ENCODE data around the gene ARHGAP4. TPM values are rescaled to one million over a fixed set of nuclear protein-coding genes. Genes with fewer than 3 reads are reported as not detected.

The ARHGAP4 gene
- total and polyA plus RNA-seq, 2 experiments from 2014 or later, result 6.2 to 6.4 TPM

GRCh38 chrX:153861151-153861550 is 64.9 kb downstream of the ARHGAP4 start:
- Histone ChIP-seq H3K79me2 (no peaks in the 10 kb centered on the region), H3K36me3 (replicated peaks; ENCODE audit: insufficient read depth, low read depth) (no peaks in the 10 kb centered on the region), H3K27me3 (no peaks in the 10 kb centered on the region), H3K4me1 (ENCODE audit: insufficient read depth) (no peaks in the 10 kb centered on the region), H3K27ac (no peak overlapping the region), H2AFZ (no peak overlapping the region), H3K9me2 (replicated peaks; ENCODE audit: insufficient read depth) (no peaks in the 10 kb centered on the region), H3K9me3 (ENCODE audit: low read depth) (no peaks in the 10 kb centered on the region), H3K4me2 (no peak overlapping the region), H4K20me1 (ENCODE audit: insufficient read depth, poor library complexity, severe bottlenecking) (no peaks in the 10 kb centered on the region), H3K4me3 (no peak overlapping the region)
- no peak for TF ChIP-seq EZH2 (IDR thresholded peaks at IDR 0.05; ENCODE audit: borderline replicate concordance)
- no peak for TF ChIP-seq CTCF (IDR thresholded peaks at IDR 0.05; ENCODE audit: poor library complexity)
- TF ChIP-seq EZH2phosphoT487 (IDR thresholded peaks at IDR 0.05; ENCODE audit: low read depth, severe bottlenecking, unreplicated experiment), result no peak
- no peak for DNase-seq (ENCODE audit: low spot score)
- 83% methylated on average over 10 of the region's 10 CpGs for WGBS (ENCODE audit: low lambda C conversion rate, missing lambda C conversion rate)

Other genes starting within 250 kb of the ARHGAP4 start
- gene SLC6A8, start 238.3 kb downstream of the ARHGAP4 start, total RNA-seq, result 19.5 and 28.4 TPM in 2 replicates
- 32.5 and 36.7 TPM in 2 replicates for gene SLC6A8, start 238.3 kb downstream of the ARHGAP4 start, polyA plus RNA-seq
- gene BCAP31, start 201.9 kb downstream of the ARHGAP4 start, total RNA-seq, result 146 and 227 TPM in 2 replicates
- gene BCAP31, start 201.9 kb downstream of the ARHGAP4 start, polyA plus RNA-seq, result 343 and 351 TPM in 2 replicates
- 8.3 and 10.5 TPM in 2 replicates for gene ABCD1, start 201.4 kb downstream of the ARHGAP4 start, total RNA-seq
- 14.2 and 14.8 TPM in 2 replicates for gene ABCD1, start 201.4 kb downstream of the ARHGAP4 start, polyA plus RNA-seq
- 0.27 and 1.4 TPM in 2 replicates for gene PLXNB3, start 162.0 kb downstream of the ARHGAP4 start, total RNA-seq
- gene PLXNB3, start 162.0 kb downstream of the ARHGAP4 start, polyA plus RNA-seq, result 0.87 and 5.7 TPM in 2 replicates
- gene SRPK3, start 145.2 kb downstream of the ARHGAP4 start, total RNA-seq, result 0.08 and 0.20 TPM in 2 replicates
- gene SRPK3, start 145.2 kb downstream of the ARHGAP4 start, polyA plus RNA-seq, result 0.32 and 0.89 TPM in 2 replicates
- 35.4 and 35.8 TPM in 2 replicates for gene IDH3G, start 131.9 kb downstream of the ARHGAP4 start, total RNA-seq
- gene IDH3G, start 131.9 kb downstream of the ARHGAP4 start, polyA plus RNA-seq, result 60.0 and 74.3 TPM in 2 replicates
- 316 and 385 TPM in 2 replicates for gene SSR4, start 131.6 kb downstream of the ARHGAP4 start, total RNA-seq
- 665 and 693 TPM in 2 replicates for gene SSR4, start 131.6 kb downstream of the ARHGAP4 start, polyA plus RNA-seq
- 1.6 and 2.8 TPM in 2 replicates for gene PDZD4, start 95.7 kb downstream of the ARHGAP4 start, total RNA-seq
- gene PDZD4, start 95.7 kb downstream of the ARHGAP4 start, polyA plus RNA-seq, result 0.59 and 1.4 TPM in 2 replicates
- 0.12 and 0.33 TPM in 2 replicates for gene L1CAM, start 40.1 kb downstream of the ARHGAP4 start, total RNA-seq
- gene L1CAM, start 40.1 kb downstream of the ARHGAP4 start, polyA plus RNA-seq, result 0.40 and 0.69 TPM in 2 replicates
- gene AVPR2, start 21.6 kb downstream of the ARHGAP4 start, total RNA-seq, result 1.2 TPM in 1 of 2 replicates, not detected in the other
- not detected in 2 replicates for gene AVPR2, start 21.6 kb downstream of the ARHGAP4 start, polyA plus RNA-seq
- gene NAA10, start 8.8 kb upstream of the ARHGAP4 start, total RNA-seq, result 74.0 and 83.5 TPM in 2 replicates
- 118 and 134 TPM in 2 replicates for gene NAA10, start 8.8 kb upstream of the ARHGAP4 start, polyA plus RNA-seq
- 22.2 and 22.8 TPM in 2 replicates for gene RENBP, start 18.4 kb upstream of the ARHGAP4 start, total RNA-seq
- 5.8 and 13.2 TPM in 2 replicates for gene RENBP, start 18.4 kb upstream of the ARHGAP4 start, polyA plus RNA-seq
- 11.6 and 25.0 TPM in 2 replicates for gene HCFC1, start 45.6 kb upstream of the ARHGAP4 start, total RNA-seq
- 16.7 and 18.9 TPM in 2 replicates for gene HCFC1, start 45.6 kb upstream of the ARHGAP4 start, polyA plus RNA-seq
- 7.4 and 8.7 TPM in 2 replicates for gene TMEM187, start 46.5 kb upstream of the ARHGAP4 start, total RNA-seq
- 8.0 and 12.1 TPM in 2 replicates for gene TMEM187, start 46.5 kb upstream of the ARHGAP4 start, polyA plus RNA-seq
- gene IRAK1, start 93.6 kb upstream of the ARHGAP4 start, total RNA-seq, result 44.1 TPM in 2 replicates
- 99.4 and 112 TPM in 2 replicates for gene IRAK1, start 93.6 kb upstream of the ARHGAP4 start, polyA plus RNA-seq
- gene MECP2, start 171.5 kb upstream of the ARHGAP4 start, total RNA-seq, result 18.1 and 18.3 TPM in 2 replicates
- gene MECP2, start 171.5 kb upstream of the ARHGAP4 start, polyA plus RNA-seq, result 19.4 and 21.1 TPM in 2 replicates
- gene OPN1LW, start 218.0 kb upstream of the ARHGAP4 start, total RNA-seq, result not detected in 2 replicates
- gene OPN1LW, start 218.0 kb upstream of the ARHGAP4 start, polyA plus RNA-seq, result not detected in 2 replicates